ENCODE measurements around the gene KLF16.

Gene KLF16

DNA sequence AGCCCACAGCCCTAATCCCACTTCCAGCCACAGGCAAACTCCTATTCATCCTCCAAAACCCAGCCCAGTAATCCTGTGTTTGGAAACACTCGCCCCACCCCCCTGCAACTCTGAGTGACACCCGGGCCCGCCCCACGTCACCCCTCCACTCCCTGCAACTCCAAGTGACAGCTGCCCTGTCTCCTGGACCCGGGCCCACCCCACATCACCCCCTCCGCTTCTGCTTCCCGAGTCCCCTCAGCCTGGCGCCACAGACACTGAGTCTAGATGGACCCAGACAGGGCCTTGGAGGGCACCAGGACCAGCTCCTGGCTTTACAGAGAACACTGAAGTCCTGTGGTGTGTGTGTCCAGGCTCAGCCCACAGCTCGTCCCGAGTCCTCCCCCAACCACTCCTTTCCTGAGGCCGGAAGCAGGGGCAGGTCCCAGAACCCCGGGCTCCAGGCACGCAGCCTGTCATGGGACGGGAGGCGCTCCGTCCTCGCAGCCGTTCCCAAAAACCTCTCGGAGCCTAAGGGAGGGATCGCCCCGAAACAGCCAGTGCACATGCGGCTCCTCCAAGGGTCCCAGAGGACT lies 22.8 kb downstream of the KLF16 start:
- no peak for DNase-seq (ENCODE audit: low spot score)
- in situ Hi-C loops (cut with MboI; ENCODE audit: low pct_unique_long_range_greater_than_20kb, low sequenced_read_pairs, unreplicated experiment), result no loop called here
- TF ChIP-seq, protein P1, sequence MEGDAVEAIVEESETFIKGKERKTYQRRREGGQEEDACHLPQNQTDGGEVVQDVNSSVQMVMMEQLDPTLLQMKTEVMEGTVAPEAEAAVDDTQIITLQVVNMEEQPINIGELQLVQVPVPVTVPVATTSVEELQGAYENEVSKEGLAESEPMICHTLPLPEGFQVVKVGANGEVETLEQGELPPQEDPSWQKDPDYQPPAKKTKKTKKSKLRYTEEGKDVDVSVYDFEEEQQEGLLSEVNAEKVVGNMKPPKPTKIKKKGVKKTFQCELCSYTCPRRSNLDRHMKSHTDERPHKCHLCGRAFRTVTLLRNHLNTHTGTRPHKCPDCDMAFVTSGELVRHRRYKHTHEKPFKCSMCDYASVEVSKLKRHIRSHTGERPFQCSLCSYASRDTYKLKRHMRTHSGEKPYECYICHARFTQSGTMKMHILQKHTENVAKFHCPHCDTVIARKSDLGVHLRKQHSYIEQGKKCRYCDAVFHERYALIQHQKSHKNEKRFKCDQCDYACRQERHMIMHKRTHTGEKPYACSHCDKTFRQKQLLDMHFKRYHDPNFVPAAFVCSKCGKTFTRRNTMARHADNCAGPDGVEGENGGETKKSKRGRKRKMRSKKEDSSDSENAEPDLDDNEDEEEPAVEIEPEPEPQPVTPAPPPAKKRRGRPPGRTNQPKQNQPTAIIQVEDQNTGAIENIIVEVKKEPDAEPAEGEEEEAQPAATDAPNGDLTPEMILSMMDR (IDR thresholded peaks at IDR 0.05; ENCODE audit: extremely low read depth, insufficient read depth, missing control alignments), result no peak

DNA sequence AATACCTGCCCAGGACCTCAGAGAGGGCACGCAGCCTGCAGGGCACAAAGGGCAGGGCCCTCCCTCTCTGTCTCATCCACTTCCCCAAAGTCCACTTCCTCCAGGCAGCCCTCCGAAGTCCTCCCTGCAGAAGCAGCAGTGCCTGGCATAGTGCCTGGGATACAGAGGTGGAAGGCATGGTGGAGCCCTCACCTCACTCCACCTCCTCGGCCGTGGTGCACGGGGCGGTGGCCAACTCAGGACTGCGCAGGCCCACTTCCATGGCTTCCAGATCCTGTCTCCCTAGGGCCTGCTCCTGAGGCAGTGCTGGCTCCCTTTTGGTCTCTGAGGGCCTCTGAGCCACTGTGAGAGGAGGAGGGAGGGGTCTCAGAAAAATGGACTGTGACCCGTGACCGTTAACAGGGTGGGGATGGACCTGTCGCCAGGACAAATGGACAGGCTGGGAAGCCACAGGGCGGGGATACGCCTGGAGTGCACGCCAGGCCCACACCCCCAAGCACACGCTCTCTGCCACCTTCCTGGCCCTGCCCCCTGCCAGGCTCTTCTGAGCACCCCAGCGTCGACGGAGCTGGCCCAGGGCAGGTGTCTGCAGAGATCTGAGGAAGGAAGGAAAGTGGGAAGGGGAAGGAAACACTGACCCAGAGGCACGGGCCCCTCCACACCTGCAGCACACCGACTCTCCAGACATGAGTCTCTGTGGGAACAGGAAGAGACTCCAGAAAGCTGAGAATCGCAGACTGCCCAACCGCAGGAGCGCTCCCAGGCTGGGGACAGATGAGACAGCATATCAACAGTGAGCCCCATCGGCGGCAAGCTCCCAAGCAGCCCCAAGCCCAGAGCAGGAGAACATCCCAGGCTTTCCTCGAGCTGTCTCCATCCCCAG lies 23.5 kb downstream of the KLF16 start:
- in situ Hi-C loops (cut with MboI; ENCODE audit: low pct_unique_long_range_greater_than_20kb, low sequenced_read_pairs, unreplicated experiment), result no loop called here
- no peak for DNase-seq (ENCODE audit: low spot score)
- TF ChIP-seq, protein P1 (IDR thresholded peaks at IDR 0.05; ENCODE audit: extremely low read depth, insufficient read depth, missing control alignments), result no peak

DNA sequence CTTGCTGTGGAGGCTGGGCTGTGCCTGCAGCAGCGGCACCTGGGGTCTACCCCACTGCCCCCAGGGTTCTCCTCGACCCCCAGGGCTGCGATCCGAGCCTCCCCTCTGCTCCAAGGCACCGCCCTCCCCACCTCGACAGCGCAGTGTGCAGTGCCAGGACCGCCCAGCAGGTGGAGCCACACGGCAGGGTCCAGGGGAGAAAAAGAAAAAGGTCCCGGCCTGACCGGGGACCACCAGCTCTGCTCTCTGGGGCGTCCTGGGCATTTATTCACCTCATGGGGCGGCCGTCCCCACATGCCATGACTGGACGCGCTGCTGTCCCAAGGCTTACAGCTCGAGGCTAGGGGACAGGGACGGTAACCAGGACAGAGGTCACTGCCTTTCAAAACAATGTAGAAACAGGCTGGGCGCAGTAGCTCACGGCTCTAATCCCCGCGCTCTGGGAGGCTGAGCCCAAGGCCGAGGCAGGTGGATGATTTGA lies 25.7 kb downstream of the KLF16 start:
- TF ChIP-seq, protein P1 (IDR thresholded peaks at IDR 0.05; ENCODE audit: extremely low read depth, insufficient read depth, missing control alignments), result peak; percentile 96
- in situ Hi-C loops (cut with MboI; ENCODE audit: low pct_unique_long_range_greater_than_20kb, low sequenced_read_pairs, unreplicated experiment), result no loop called here
- peak; percentile 87 for DNase-seq (ENCODE audit: low spot score)

DNA sequence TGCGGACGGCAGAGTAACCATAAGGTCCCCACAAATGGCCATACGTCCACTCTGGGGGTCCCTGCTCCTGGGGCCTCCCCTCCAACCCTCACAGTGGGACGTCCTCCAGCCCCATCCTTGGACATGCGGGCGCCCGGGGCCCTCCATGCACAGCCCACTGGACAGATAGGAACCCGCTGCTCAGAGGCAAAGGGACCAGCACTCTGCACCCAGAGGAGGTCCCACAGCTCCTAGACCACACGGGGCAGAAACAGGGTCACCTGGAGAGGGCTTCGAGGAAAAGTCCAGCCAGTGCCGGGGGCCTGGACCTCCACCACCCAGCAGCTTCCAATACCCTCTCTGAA lies 26.2 kb downstream of the KLF16 start:
- DNase-seq (ENCODE audit: low spot score), result no peak
- TF ChIP-seq, protein P1 (IDR thresholded peaks at IDR 0.05; ENCODE audit: extremely low read depth, insufficient read depth, missing control alignments), result no peak
- in situ Hi-C loops (cut with MboI; ENCODE audit: low pct_unique_long_range_greater_than_20kb, low sequenced_read_pairs, unreplicated experiment), result no loop called here

DNA sequence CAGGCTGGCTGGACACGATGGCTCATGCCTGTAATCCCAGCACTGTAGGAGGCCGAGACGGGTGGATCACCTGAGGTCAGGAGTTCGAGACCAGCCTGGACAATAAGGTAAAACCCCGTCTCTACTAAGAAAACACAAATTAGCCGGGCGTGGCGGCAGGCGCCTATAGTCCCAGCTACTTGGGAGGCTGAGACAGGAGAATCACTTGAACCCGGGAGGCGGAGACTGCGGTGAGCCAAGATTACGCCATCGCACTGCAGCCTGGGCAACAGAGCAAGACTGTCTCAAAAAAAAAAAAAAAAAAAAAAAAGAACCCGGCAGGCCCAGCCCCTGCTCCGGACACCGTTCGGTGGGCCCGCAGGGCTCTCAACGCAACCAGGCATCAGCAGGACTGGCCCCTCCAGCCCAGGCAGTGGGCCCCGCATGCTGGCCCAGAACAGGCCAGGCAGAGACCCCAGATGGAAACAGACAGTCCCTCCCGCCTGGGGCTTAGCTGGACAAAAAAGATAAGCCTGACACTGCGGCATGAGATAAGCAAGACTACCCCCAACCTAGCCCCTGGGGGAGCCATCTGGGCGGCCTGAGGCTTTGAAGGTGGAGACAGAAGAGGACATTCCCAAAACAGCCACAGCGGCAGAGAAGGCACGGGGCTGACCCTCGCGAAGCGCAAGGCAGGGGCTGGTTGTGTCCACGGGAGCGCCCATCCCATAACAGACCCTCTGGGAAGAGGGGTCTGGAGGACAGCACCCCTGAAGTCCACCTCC lies 26.7 kb downstream of the KLF16 start:
- in situ Hi-C loops (cut with MboI; ENCODE audit: low pct_unique_long_range_greater_than_20kb, low sequenced_read_pairs, unreplicated experiment), result no loop called here
- DNase-seq (ENCODE audit: low spot score), result no peak
- TF ChIP-seq, protein P1 (IDR thresholded peaks at IDR 0.05; ENCODE audit: extremely low read depth, insufficient read depth, missing control alignments), result no peak

DNA sequence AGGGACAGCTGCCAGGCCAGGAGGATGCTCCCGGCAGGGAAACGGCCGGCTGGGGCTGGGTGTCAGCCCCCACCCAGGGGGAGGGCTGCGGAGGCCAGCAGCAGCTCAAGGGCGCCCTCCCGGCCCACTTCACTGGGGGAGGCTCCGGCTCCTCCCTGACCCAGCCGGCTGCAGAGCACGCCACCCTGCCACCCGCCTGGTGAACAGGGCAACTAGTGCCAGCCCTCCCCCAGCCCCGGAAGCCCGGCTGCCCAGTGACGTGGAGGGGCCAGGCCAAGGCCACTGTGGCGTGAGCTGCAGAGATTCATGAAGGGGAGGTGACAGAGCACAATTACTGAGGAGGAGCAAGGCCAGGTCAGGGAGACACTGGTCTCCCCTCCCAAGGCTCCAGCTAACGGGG lies 29.8 kb downstream of the KLF16 start:
- in situ Hi-C loops (cut with MboI; ENCODE audit: low pct_unique_long_range_greater_than_20kb, low sequenced_read_pairs, unreplicated experiment), result no loop called here
- TF ChIP-seq, protein P1 (IDR thresholded peaks at IDR 0.05; ENCODE audit: extremely low read depth, insufficient read depth, missing control alignments), result no peak

More for the DNA sequence above, 29.8 kb downstream of the KLF16 start:
- DNase-seq (ENCODE audit: low spot score), result no peak

Data from GM13977 (cell line).